Midbrain (tissue), 1 donor: ENCODE results near the gene MAP4.
"Not testable (repeated sequence)": the region's sequence is repeated elsewhere in the genome, so short reads cannot be mapped to it uniquely, and the experiment has no call there.

ENCODE experiments used
- DNase-seq: peaks from one replicate; lab custom pipeline; 2025; lab: John Stamatoyannopoulos, UW

MAP4 gene

DNA sequence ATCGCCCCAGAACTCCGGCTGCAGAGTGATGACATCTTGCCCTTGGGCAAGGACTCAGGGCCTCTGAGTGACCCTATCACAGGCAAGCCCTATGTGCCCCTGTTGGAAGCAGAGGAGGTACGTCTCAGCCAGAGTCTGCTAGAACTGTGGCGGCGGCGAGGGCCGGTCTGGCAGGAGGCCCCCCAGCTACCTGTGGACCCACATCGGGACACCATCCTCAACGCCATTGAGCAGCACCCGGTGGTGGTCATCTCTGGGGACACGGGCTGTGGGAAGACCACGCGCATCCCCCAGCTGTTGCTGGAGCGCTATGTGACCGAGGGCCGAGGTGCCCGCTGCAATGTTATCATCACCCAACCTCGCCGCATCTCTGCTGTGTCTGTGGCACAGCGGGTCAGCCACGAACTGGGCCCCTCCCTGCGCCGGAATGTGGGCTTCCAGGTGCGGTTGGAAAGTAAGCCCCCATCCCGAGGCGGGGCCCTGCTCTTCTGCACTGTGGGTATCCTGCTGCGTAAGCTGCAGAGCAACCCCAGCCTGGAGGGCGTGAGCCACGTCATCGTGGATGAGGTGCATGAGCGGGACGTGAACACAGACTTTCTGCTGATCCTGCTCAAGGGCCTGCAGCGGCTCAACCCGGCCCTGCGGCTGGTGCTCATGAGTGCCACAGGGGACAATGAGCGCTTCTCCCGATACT, 169.9 kb downstream of the MAP4 start:
- DNase-seq = no peak

- DNase-seq = no peak
Measured at GRCh38 chr3:47841786-47842349, 174.3 kb downstream of the MAP4 start.

GRCh38 chr3:47838503-47838902, 177.7 kb downstream of the MAP4 start:
- DNase-seq = no peak

- DNase-seq = peak; percentile 18
Measured at GRCh38 chr3:47836986-47837385, 179.2 kb downstream of the MAP4 start.

GRCh38 chr3:47829482-47829881, 186.7 kb downstream of the MAP4 start:
- DNase-seq = not testable (repeated sequence)

- DNase-seq = no peak
Measured at GRCh38 chr3:47825590-47825989, 190.6 kb downstream of the MAP4 start.

DNA sequence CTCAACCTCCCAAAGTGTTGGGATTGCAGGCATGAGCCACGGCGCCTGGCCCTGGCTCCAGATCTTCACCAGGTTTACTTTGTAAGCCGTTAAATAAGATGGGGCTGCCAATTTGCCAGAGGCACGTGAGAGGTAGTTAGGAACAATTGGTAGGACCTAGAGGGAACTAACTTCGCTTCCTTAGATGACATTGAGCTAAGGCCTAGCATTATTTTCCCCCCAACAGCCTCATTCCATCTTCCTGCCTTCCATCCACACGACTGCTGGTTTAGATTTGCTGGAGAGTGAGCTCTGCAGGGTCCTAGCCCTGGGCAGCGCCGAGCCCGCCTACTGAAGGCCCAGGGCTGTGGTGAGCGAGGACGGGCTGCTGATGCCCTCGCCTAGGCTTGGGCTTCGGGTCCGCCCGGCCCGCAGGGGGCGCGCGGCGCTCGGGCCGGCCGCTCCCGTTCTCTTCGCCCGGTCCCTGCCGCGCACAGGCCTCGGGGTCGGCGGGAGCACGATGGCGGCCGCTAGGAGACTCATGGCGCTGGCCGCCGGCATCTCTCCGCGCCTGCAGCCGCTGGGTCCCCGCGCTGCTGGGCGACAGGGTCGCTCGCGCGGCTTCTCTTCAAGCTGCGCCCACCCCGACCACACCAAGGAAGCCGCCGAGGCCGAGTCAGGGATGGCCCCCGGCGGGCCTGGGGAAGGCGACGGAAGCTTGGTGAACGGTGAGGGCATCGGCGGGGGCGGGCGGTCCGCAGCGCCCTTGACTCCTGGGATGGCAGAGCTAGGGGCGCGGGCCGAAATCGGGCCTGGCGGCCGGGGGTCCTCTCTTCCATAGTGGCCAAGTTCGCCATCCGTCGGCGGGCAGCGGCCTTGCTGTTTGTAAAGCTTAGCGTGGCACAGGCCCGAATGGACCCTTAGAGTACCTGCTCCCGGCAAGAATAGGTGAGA, 191.4 kb downstream of the MAP4 start:
- DNase-seq = peak; percentile 83

DNA sequence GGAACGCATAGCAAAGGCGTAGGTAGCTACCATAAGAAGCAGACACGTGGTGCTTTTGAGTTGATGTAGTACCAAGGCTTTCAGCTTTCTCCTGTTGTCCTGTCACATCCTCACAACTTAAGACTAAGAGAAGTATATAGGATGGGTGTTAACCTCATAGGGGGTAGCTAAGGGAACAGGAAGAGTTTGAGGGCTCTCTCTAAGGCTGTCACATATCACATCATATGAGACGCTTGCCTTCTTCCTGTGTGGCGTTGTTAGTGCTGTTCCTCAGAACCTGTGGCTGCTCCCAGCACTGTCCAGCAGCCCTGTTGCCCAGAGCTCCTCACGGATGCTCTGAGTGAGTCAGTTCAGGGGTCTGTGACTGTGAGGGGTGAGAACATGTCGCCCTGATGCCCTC, 198.6 kb downstream of the MAP4 start:
- no peak for DNase-seq

DNA sequence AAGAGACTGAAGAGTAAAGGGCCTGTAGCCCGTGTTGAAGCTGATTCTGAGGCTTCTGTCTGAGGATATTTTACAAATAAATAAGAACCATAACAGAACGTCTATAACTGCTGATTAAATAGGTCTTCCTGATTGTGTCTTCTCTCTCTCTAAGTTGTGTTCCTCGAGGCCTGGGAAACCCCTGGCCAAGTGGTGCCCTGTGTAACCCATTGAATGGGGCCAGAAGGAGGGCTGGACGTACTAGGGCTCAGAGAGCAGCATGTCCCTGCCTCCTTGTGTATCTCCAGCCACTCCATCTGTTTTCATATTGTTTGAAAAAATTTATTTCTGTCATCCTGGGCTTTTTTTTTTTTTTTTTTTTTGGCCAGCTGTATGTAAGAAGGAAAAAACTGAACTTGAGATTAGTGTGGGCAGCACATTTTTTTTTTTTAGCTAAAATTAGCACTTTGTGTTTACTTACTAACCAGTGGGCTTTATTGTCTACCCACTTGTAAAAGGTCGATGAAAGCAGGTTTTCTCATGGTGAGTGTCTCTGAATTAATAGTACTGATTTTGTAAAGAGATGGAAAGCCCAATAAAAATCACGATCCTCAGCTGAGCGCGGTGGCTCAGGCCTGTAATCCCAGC, 202.6 kb downstream of the MAP4 start:
- DNase-seq = no peak

GRCh38 chr3:47804577-47804976, 211.6 kb downstream of the MAP4 start:
- DNase-seq = no peak

DNA sequence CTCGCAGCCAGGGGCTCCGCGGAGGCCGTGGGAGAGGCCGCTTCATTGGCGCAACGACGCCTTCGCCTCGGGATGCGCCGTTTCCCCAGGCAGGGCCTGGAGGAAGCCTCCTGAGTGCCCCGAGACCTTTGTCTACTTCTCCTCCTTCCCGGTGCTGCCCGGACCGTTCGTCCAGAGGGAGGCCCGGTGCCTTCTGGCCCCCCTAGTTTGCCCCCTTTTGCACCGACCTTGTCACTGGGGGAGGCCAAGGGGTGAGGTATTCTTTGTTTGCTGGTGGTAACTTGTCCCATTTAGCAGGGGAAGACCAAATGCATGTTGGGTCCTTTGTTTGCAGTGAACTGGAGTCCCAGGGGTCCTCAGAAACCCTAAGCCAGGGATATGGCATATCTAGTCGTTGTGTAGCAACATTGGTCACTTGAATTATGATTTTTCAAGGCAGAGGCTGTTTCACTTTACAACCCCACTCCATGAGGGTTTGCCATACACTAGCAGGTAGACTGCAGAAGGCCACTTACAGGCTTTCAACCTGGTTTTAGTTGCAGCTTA, 212.7 kb downstream of the MAP4 start:
- DNase-seq = no peak

GRCh38 chr3:47802734-47803479, 213.3 kb downstream of the MAP4 start, which contains the start of gene DHX30:
Gene DHX30 (plus strand): TSS chr3:47803138. CDS start chr3:47810684, 7,546 bp downstream.
- DNase-seq = peak; percentile 91
